ENCODE measurements around the gene SLC10A1. TPM values are rescaled to one million over a fixed set of nuclear protein-coding genes. Genes with fewer than 3 reads are reported as not detected.

Gene SLC10A1
- total and polyA plus RNA-seq, 3 donors from 2014 or later: 0.30 TPM; not detected in 2

GRCh38 chr14:69784942-69785341 lies 12.1 kb downstream of the SLC10A1 start:
- Histone ChIP-seq H3K27me3 (no peaks in the 10 kb centered on the region), H3K9me3 (no peaks in the 10 kb centered on the region), H3K27ac (no peak overlapping the region), H3K4me3 (no peak overlapping the region), H3K36me3 (ENCODE audit: low read depth, missing control alignments) (no peaks in the 10 kb centered on the region), H3K4me1 (no peaks in the 10 kb centered on the region)
- no peak for DNase-seq
- intact Hi-C loops (cut with DNase I; ENCODE audit: low total_unique reads): no loop called here
- 83 to 100% methylated on average over 1 of the region's 1 CpG for WGBS, 2 donors
- TF ChIP-seq POLR2A (IDR thresholded peaks at IDR 0.05): no peak
- TF ChIP-seq, protein P1, sequence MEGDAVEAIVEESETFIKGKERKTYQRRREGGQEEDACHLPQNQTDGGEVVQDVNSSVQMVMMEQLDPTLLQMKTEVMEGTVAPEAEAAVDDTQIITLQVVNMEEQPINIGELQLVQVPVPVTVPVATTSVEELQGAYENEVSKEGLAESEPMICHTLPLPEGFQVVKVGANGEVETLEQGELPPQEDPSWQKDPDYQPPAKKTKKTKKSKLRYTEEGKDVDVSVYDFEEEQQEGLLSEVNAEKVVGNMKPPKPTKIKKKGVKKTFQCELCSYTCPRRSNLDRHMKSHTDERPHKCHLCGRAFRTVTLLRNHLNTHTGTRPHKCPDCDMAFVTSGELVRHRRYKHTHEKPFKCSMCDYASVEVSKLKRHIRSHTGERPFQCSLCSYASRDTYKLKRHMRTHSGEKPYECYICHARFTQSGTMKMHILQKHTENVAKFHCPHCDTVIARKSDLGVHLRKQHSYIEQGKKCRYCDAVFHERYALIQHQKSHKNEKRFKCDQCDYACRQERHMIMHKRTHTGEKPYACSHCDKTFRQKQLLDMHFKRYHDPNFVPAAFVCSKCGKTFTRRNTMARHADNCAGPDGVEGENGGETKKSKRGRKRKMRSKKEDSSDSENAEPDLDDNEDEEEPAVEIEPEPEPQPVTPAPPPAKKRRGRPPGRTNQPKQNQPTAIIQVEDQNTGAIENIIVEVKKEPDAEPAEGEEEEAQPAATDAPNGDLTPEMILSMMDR (IDR thresholded peaks at IDR 0.05): no peak

- Histone ChIP-seq H3K36me3 (ENCODE audit: low read depth, missing control alignments) (no peaks in the 10 kb centered on the region), H3K27ac (no peak overlapping the region), H3K9me3 (no peaks in the 10 kb centered on the region), H3K27me3 (no peaks in the 10 kb centered on the region), H3K4me3 (no peak overlapping the region), H3K4me1 (no peaks in the 10 kb centered on the region)
- DNase-seq: no peak
- TF ChIP-seq POLR2A (IDR thresholded peaks at IDR 0.05): no peak
- TF ChIP-seq, protein P1 (IDR thresholded peaks at IDR 0.05): no peak
- intact Hi-C loops (cut with DNase I; ENCODE audit: low total_unique reads): no loop called here
- 87 to 91% methylated on average over 3 of the region's 3 CpGs for WGBS, 2 donors
Observed at GRCh38 chr14:69780952-69781351, 16.1 kb downstream of the SLC10A1 start.

- intact Hi-C loops (cut with DNase I; ENCODE audit: low total_unique reads): no loop called here
- DNase-seq: no peak
- WGBS, 2 donors: 90 to 93% methylated on average over 1 of the region's 1 CpG
- H3K27me3 ChIP-seq: no peaks in the 10 kb centered on the region
- H3K4me1 ChIP-seq: no peaks in the 10 kb centered on the region
- TF ChIP-seq, protein P1 (IDR thresholded peaks at IDR 0.05): no peak
- no peak for TF ChIP-seq POLR2A (IDR thresholded peaks at IDR 0.05)
- no peak overlapping the region for H3K4me3 ChIP-seq
- no peaks in the 10 kb centered on the region for H3K36me3 ChIP-seq (ENCODE audit: low read depth, missing control alignments)
- no peaks in the 10 kb centered on the region for H3K9me3 ChIP-seq
- no peak overlapping the region for H3K27ac ChIP-seq
Observed at GRCh38 chr14:69780092-69780491, 16.9 kb downstream of the SLC10A1 start.

- H3K4me3 ChIP-seq: no peak overlapping the region
- DNase-seq: no peak
- 80 to 83% methylated on average over 2 of the region's 2 CpGs for WGBS, 2 donors
- no peaks in the 10 kb centered on the region for H3K4me1 ChIP-seq
- TF ChIP-seq, protein P1 (IDR thresholded peaks at IDR 0.05): no peak
- no peak for TF ChIP-seq POLR2A (IDR thresholded peaks at IDR 0.05)
- H3K9me3 ChIP-seq: no peaks in the 10 kb centered on the region
- no peaks in the 10 kb centered on the region for H3K36me3 ChIP-seq (ENCODE audit: low read depth, missing control alignments)
- H3K27ac ChIP-seq: no peak overlapping the region
- intact Hi-C loops (cut with DNase I; ENCODE audit: low total_unique reads): no loop called here
- no peaks in the 10 kb centered on the region for H3K27me3 ChIP-seq
Observed at GRCh38 chr14:69779088-69779487, 18.0 kb downstream of the SLC10A1 start.

DNA sequence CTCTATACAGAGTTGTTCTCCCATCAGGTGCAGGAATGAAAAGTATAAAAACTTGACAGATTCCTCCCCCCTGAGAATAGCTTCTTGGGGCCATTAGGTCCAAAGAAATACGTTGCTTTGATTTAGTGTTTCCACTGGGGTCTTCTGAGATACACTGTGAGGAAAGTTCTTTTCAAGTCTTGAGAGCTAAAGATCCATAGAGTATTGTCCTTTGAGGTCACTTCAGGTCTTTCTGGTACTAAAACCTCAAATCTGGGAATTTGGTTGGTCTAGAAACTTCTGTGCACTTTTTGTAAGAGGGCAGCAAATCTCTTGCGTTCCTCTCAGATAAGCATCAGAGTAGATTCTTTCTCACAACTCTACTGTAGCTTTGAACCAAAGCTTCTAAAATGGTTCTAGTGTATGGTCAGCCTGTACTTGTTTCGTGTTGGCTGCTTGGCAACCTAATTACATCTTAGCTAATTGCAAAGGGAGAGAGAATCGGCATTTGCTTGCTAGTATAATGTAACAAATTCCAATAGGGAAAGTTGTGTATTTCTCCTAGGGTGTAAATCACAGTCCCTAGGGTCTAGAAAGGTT lies 20.1 kb downstream of the SLC10A1 start:
- Histone ChIP-seq H3K27ac (no peak overlapping the region), H3K4me3 (no peak overlapping the region), H3K36me3 (ENCODE audit: low read depth, missing control alignments) (no peaks in the 10 kb centered on the region), H3K27me3 (no peaks in the 10 kb centered on the region), H3K4me1 (no peaks in the 10 kb centered on the region), H3K9me3 (no peaks in the 10 kb centered on the region)
- 36 to 48% methylated on average over 4 of the region's 4 CpGs for WGBS, 2 donors
- TF ChIP-seq, protein P1 (IDR thresholded peaks at IDR 0.05): no peak
- TF ChIP-seq POLR2A (IDR thresholded peaks at IDR 0.05): no peak
- DNase-seq: no peak
- intact Hi-C loops (cut with DNase I; ENCODE audit: low total_unique reads): no loop called here
